Mesenchymal stem cell (in vitro differentiated cells and primary cell): ENCODE measurements around the gene PCSK6.
A peak's percentile ranks its signal among the peaks of the same experiment; 100 is the strongest.

ENCODE experiments used
- DNase-seq: peaks from one replicate; pipeline ENCODE4 v3.0.0-alpha.2; 2013
- H2AFZ ChIP-seq: one replicate; pipeline ENCODE4 v1.6.1; 2013; ENCODE audit warnings: low read depth, mild to moderate bottlenecking, control low read depth, inconsistent platforms, low read length, moderate library complexity
- H2AK5ac ChIP-seq: 2 replicates; pipeline ENCODE4 v1.6.1; 2013; ENCODE audit warnings: low read length, moderate library complexity, mild to moderate bottlenecking, inconsistent platforms; ENCODE audit not compliant: severe bottlenecking
- H2BK120ac ChIP-seq: one replicate; pipeline ENCODE4 v1.6.1; 2013; ENCODE audit warnings: low read depth, mild to moderate bottlenecking, inconsistent platforms, low read length, moderate library complexity
- H2BK12ac ChIP-seq, 2 experiments: one replicate each; pipeline ENCODE4 v1.6.1; 2013; ENCODE audit warnings: inconsistent platforms in 2 of 2, low read length in 2 of 2, mild to moderate bottlenecking in 2 of 2, moderate library complexity in 2 of 2, control low read depth in 1 of 2
- H2BK15ac ChIP-seq: one replicate; pipeline ENCODE4 v1.6.1; 2013; ENCODE audit warnings: mild to moderate bottlenecking, low read depth, inconsistent platforms; ENCODE audit not compliant: poor library complexity, severe bottlenecking
- H2BK5ac ChIP-seq: 2 replicates; pipeline ENCODE4 v1.6.1; 2013; ENCODE audit warnings: low read depth, mild to moderate bottlenecking, low read length, control low read depth, inconsistent platforms; ENCODE audit not compliant: poor library complexity, severe bottlenecking
- H3K14ac ChIP-seq, 2 experiments: one replicate each; pipeline ENCODE4 v1.6.1; 2013; ENCODE audit warnings: inconsistent platforms in 2 of 2, low read length in 2 of 2, control low read depth in 1 of 2, mild to moderate bottlenecking in 1 of 2, moderate library complexity in 1 of 2
- H3K18ac ChIP-seq, 2 experiments: one replicate each; pipeline ENCODE4 v1.6.1; 2013; ENCODE audit warnings: inconsistent platforms in 2 of 2, low read length in 2 of 2, control low read depth in 1 of 2, low read depth in 1 of 2, mild to moderate bottlenecking in 1 of 2
- H3K23ac ChIP-seq, 2 experiments: one replicate each; pipeline ENCODE4 v1.6.1; 2013; ENCODE audit warnings: inconsistent platforms in 2 of 2, low read length in 2 of 2, mild to moderate bottlenecking in 2 of 2, moderate library complexity in 2 of 2, control low read depth in 1 of 2
- H3K27ac ChIP-seq: 2 replicates; pipeline ENCODE4 v1.5.1; 2013; ENCODE audit warnings: mild to moderate bottlenecking, moderate library complexity, low read length, control low read depth, inconsistent platforms; ENCODE audit not compliant: poor library complexity, severe bottlenecking
- H3K27me3 ChIP-seq, 2 experiments: 2 replicates each; pipeline versions ENCODE4 v1.6.1 to v1.7.0; 2013; ENCODE audit warnings: low read length in 2 of 2, mild to moderate bottlenecking in 2 of 2, moderate library complexity in 2 of 2, control low read depth in 1 of 2, inconsistent platforms in 1 of 2; ENCODE audit not compliant: control insufficient read depth in 1 of 2, insufficient read depth in 1 of 2
- H3K36me3 ChIP-seq, 2 experiments: 2 replicates each; pipeline versions ENCODE4 v1.6.1 to v1.7.0; 2013; ENCODE audit warnings: low read length in 2 of 2, control low read depth in 1 of 2, inconsistent platforms in 1 of 2, low read depth in 1 of 2, mild to moderate bottlenecking in 1 of 2; ENCODE audit not compliant: insufficient read depth in 2 of 2, control insufficient read depth in 1 of 2
- H3K4ac ChIP-seq, 2 experiments: one replicate each; pipeline ENCODE4 v1.6.1; 2013; ENCODE audit warnings: inconsistent platforms in 2 of 2, low read length in 2 of 2, mild to moderate bottlenecking in 2 of 2, moderate library complexity in 2 of 2, control low read depth in 1 of 2, low read depth in 1 of 2
- H3K4me1 ChIP-seq: 2 replicates; pipeline ENCODE4 v1.6.1; 2013; ENCODE audit warnings: low read depth, low read length, control low read depth; ENCODE audit not compliant: control insufficient read depth, insufficient read depth
- H3K4me2 ChIP-seq: 2 replicates; pipeline ENCODE4 v1.6.1; 2013; ENCODE audit warnings: low read length, mild to moderate bottlenecking, inconsistent platforms; ENCODE audit not compliant: poor library complexity, severe bottlenecking
- H3K4me3 ChIP-seq, 2 experiments: 2 replicates each; pipeline versions ENCODE4 v1.5.1 to v1.7.0; 2013; ENCODE audit warnings: low read length in 2 of 2, mild to moderate bottlenecking in 2 of 2, control low read depth in 1 of 2, low read depth in 1 of 2; ENCODE audit not compliant: insufficient read depth in 1 of 2
- H3K79me1 ChIP-seq: replicated peaks from 2 replicates; pipeline ENCODE4 v1.6.1; 2013; ENCODE audit warnings: mild to moderate bottlenecking, control low read depth, low read length, inconsistent platforms; ENCODE audit not compliant: poor library complexity, severe bottlenecking
- H3K9ac ChIP-seq: 2 replicates; pipeline ENCODE4 v1.7.0; 2013; ENCODE audit warnings: mild to moderate bottlenecking, low read length, moderate library complexity
- H3K9me3 ChIP-seq: 2 replicates; pipeline ENCODE4 v1.7.0; 2013; ENCODE audit warnings: mild to moderate bottlenecking, low read length; ENCODE audit not compliant: control insufficient read depth
- H4K8ac ChIP-seq: one replicate; pipeline ENCODE4 v1.6.1; 2013; ENCODE audit warnings: inconsistent platforms, mild to moderate bottlenecking, low read length, moderate library complexity
- H4K91ac ChIP-seq: one replicate; pipeline ENCODE4 v1.6.1; 2013; ENCODE audit warnings: mild to moderate bottlenecking, low read length, inconsistent platforms
- WGBS: methylation state at CpG from one replicate; pipeline ENCODE4 v1.1.7; 2013; ENCODE audit warnings: mixed read lengths; 5-methylcytosine and 5-hydroxymethylcytosine counted together

The PCSK6 gene

DNA sequence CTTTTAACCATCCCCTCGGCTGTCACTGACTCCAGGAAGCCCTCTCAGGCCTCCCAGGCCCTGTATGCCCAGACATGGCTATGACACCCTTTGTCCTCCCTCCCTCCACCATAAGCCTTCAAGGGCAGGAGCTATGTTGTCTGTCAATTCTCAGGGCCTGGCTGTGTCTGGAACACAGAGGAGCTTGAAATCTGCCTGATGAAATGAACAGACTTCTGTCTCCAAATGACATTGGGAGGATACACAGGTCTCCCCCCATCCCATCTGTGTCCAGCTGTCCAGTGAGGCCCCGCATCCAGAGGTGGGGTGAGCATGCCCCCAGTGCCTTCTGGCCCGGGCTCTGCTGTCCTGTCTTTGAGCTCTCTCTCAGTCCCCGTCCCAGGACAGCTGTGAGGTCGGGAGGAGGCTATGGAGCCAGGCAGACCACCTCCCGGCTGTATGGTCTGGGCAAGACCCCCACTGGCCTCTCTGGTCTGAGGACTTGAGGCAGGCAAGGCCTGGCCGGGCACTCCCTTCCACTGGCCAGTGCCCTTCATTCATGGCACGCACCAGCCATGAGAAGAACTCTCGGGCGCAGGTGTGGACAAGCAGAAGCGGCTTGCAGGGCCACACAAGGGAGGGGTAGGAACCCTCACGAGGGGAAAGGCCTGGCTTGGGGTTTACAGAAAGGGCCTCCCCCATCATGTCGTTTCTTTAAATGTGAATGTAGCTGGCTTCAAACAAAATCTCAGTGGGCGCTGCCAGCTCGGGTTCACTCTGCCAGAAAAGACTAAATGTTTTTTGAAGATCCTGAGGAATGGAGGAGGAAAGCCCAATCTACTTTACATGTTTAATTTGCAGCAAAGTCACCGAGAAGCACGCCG is 38.9 kb downstream of the PCSK6 start:
- Histone ChIP-seq H3K9ac (no peak overlapping the region), H2BK5ac (no peak overlapping the region), H2AFZ (no peak overlapping the region), H3K36me3 (no peaks in the 10 kb centered on the region), H3K4me3 (no peak overlapping the region), H3K14ac (peak overlapping the region in 1 of 2 experiments; percentile 13), H3K9me3 (no peaks in the 10 kb centered on the region), H4K8ac (peak overlapping the region; percentile 8), H3K18ac (peak overlapping the region; percentile 13 to 29), H3K4me2 (no peak overlapping the region), H3K23ac (no peak overlapping the region), H3K27me3 (no peaks in the 10 kb centered on the region), H3K27ac (no peak overlapping the region), H2BK120ac (peak overlapping the region; percentile 11), H3K4ac (peak overlapping the region in 1 of 2 experiments; percentile 46), H4K91ac (peak overlapping the region; percentile 18), H2BK12ac (peak overlapping the region in 1 of 2 experiments; percentile 45), H3K79me1 (no peaks in the 10 kb centered on the region), H2BK15ac (peak overlapping the region; percentile 21), H2AK5ac (no peak overlapping the region), H3K4me1 (no peaks in the 10 kb centered on the region)
- no peak for DNase-seq
- WGBS, result 91% methylated on average over 18 of the region's 18 CpGs

DNA sequence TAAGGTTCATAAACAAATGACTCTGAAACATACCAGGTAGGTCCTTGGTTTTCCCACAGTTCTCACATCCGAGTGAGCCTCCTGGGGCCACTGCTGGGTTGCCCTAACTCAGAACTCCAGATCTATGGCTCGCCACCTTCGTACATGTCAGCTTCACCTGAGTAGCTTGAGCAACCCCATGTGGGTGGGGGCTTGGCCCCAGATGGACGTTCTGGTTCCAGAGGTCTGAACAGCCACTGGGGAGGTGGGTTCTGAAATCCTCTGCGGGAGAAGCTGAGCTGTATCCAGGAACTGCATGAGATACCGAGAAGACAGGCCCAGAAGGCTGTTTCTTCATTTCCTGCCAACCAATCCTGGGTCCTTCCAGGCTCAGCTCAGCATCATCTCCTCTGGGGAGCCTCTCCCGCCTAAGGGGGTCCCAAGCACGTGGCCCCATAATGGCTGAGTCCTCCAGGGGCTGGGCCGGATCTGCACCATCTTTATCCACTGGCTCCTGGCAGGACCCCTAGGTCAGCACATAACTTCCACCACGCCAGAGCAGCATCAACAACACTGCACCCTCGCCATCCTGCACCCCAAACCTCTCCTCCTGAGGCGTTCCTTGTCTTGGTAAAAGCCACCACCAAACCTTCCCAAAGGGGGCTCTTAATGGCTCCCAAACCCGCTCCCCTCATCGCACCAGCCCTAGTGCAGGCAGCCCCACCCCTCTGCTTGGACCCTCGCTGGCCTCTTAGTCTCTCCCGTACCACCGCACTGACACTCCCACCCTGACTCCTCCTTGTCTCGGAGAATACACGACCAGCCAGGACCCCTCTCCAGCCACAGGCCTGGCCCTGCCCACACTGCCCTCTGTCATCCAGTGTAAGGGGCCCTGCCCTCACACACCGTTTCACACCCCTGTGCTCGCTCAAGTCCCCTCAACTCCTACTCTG is 39.8 kb downstream of the PCSK6 start:
- 89% methylated on average over 21 of the region's 21 CpGs for WGBS

DNA sequence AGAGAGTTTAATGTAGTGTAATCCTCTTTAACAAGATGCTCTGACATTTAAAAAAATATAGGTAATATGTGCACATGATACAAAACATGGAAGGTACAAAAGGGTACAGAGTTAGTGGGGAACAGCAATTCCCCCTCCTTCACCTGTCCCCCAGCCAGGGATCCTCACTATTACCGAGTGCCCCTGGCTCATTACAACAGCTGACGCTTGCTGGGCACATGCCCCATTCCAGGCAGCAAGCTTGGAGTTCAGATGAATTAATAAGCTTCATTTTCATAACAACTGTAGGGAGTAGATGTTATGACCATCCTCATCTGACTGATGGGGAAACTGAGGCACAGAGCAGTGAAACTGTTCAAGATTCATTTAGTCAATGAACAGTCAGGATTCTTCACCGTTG is 41.2 kb downstream of the PCSK6 start:
- Histone ChIP-seq H3K14ac (no peak overlapping the region), H3K4ac (no peak overlapping the region), H3K4me1 (no peaks in the 10 kb centered on the region), H2AFZ (no peak overlapping the region), H2BK15ac (no peak overlapping the region), H3K27ac (no peak overlapping the region), H4K91ac (no peak overlapping the region), H4K8ac (no peak overlapping the region), H3K9me3 (no peaks in the 10 kb centered on the region), H3K23ac (no peak overlapping the region), H3K18ac (no peak overlapping the region), H3K27me3 (no peaks in the 10 kb centered on the region), H3K4me3 (no peak overlapping the region), H2BK120ac (no peak overlapping the region), H2BK5ac (no peak overlapping the region), H3K36me3 (no peaks in the 10 kb centered on the region), H3K9ac (no peak overlapping the region), H2BK12ac (no peak overlapping the region), H3K4me2 (no peak overlapping the region), H2AK5ac (no peak overlapping the region), H3K79me1 (no peaks in the 10 kb centered on the region)
- 98% methylated on average over 3 of the region's 3 CpGs for WGBS
- no peak for DNase-seq

More for the DNA sequence above, 39.8 kb downstream of the PCSK6 start:
- H3K4ac ChIP-seq, result no peak overlapping the region
- no peaks in the 10 kb centered on the region for H3K9me3 ChIP-seq
- H3K27me3 ChIP-seq, result no peaks in the 10 kb centered on the region
- peak overlapping the region; percentile 11 for H2BK120ac ChIP-seq
- H2BK12ac ChIP-seq, result peak overlapping the region in 1 of 2 experiments; percentile 4
- H3K9ac ChIP-seq, result no peak overlapping the region
- no peak overlapping the region for H2BK5ac ChIP-seq
- no peak for DNase-seq
- H3K23ac ChIP-seq, result no peak overlapping the region
- H3K27ac ChIP-seq, result no peak overlapping the region
- no peaks in the 10 kb centered on the region for H3K79me1 ChIP-seq
- H3K14ac ChIP-seq, result peak overlapping the region in 1 of 2 experiments; percentile 26
- H2BK15ac ChIP-seq, result no peak overlapping the region
- H4K91ac ChIP-seq, result no peak overlapping the region
- H4K8ac ChIP-seq, result no peak overlapping the region
- no peak overlapping the region for H3K4me2 ChIP-seq
- H3K4me1 ChIP-seq, result no peaks in the 10 kb centered on the region
- no peak overlapping the region for H2AK5ac ChIP-seq
- no peak overlapping the region for H3K4me3 ChIP-seq
- H3K36me3 ChIP-seq, result no peaks in the 10 kb centered on the region
- no peak overlapping the region for H2AFZ ChIP-seq
- peak overlapping the region in 1 of 2 experiments; percentile 55 for H3K18ac ChIP-seq
